HG03521 (cell line): ENCODE measurements around the gene TEX48.

ENCODE experiments used
- ATAC-seq: cut with Tn5 transposase; IDR thresholded peaks from one replicate; pipeline ENCODE4 v1.9.1; 2021; ENCODE audit warnings: mild to moderate bottlenecking, moderate library complexity; ENCODE audit not compliant: unreplicated experiment

Gene TEX48

GRCh38 chr9:114626415-114627020, 55.5 kb downstream of the TEX48 start:
- no peak for ATAC-seq

GRCh38 chr9:114624677-114625076, 57.3 kb downstream of the TEX48 start:
- ATAC-seq: no peak

GRCh38 chr9:114621975-114622609, 59.9 kb downstream of the TEX48 start:
- ATAC-seq: no peak

GRCh38 chr9:114621561-114621960, 60.4 kb downstream of the TEX48 start:
- ATAC-seq: no peak

DNA sequence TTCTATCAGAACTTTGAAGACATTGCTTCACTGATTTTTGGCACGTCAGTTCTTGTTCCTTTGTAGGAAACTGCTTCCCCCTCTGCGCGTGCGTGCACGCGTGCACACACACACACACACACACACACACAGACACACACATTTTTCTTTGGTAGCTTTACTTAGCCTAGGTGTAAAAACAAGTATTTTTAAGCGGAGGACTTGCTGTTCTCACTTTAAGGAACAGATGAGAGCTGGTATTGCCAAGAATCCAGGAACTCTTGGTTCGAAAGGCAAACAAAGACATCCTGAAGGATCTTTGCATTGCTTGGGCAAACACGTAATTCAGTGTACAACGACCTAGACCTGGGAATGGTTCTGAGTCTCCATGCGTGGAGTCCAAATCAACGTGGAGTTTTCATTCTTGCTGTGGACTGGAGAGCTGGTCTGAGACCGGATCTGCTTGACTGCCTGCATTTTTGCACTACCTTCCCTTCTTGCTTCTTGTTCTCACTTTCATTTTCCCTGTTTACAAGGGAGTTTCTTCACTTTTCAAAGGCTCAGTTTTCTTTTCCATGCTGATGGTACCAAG, 62.7 kb downstream of the TEX48 start:
- ATAC-seq: no peak

DNA sequence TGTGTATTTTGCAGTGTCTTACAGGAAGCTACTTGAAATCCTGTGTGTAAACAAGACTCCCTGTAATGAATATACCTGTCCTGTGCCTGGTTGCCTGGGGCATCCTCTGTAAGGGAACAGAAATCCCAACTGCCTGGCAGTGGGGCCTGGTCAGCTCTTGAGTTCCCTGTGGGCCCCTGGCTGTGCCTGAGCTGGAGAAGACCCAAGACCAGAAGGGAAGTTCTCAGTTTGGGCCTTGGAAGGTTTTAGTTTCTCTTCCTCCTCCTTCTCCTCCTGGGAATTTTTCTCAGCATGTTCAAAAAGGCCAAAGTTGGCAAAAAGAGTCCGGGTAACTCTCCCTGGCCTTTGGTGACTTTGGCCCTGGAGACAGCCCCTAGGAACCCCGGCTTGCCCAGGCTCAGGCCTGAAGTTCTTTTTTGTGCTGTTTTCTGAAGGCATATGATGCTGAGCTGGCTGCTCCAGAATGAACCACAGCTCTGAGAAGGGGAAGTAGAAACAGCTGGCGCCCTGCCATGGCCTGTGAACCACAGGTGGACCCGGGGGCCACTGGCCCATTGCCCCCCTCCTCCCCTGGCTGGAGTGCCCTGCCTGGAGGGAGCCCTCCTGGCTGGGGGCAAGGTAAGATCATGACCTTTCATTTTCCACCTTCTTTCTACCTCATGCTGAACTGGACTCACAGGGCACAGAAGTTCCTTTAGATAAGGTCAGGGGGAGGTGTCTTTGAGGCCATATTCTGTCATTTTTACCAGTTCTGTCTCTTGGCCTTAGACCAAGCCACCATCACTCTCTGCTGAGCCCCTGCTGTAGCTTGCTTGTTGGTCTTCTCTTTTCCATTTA, 65.1 kb downstream of the TEX48 start:
- ATAC-seq: no peak
